Stimulated activated naive CD8-positive, alpha-beta T cell treated with anti-CD3 and anti-CD28 coated beads, Interleukin-15, amount 100 ng/mL, for 72 hours (primary cell): ENCODE data around the gene TKTL1.

ENCODE experiments used
- ATAC-seq: fragments of 150-1000 bp; cut with Tn5 transposase; 2 replicates; pipeline ENCODE4 v1.10.0; 2021; ENCODE audit warnings: mild to moderate bottlenecking, moderate library complexity
- DNase-seq, 2 donors: peaks; one replicate each; pipeline ENCODE4 v3.0.0; 2021 to 2022
- H3K27ac Mint-ChIP-seq, 2 donors: one replicate each; pipeline ENCODE4 v1.8.0; 2022; ENCODE audit warnings: mild to moderate bottlenecking in 2 of 2, mixed read lengths in 2 of 2, moderate library complexity in 2 of 2
- H3K27me3 Mint-ChIP-seq: one replicate; pipeline ENCODE4 v1.8.0; 2022; ENCODE audit warnings: mixed read lengths
- H3K4me1 Mint-ChIP-seq: one replicate; pipeline ENCODE4 v1.8.0; 2022; ENCODE audit warnings: mild to moderate bottlenecking, mixed read lengths
- H3K4me3 Mint-ChIP-seq, 2 donors: one replicate each; pipeline ENCODE4 v1.8.0; 2022; ENCODE audit warnings: mild to moderate bottlenecking in 2 of 2, mixed read lengths in 2 of 2, moderate library complexity in 1 of 2
- H3K9me3 Mint-ChIP-seq, 2 donors: one replicate each; pipeline ENCODE4 v1.8.0; 2022; ENCODE audit warnings: mixed read lengths in 2 of 2

TKTL1 gene

DNA sequence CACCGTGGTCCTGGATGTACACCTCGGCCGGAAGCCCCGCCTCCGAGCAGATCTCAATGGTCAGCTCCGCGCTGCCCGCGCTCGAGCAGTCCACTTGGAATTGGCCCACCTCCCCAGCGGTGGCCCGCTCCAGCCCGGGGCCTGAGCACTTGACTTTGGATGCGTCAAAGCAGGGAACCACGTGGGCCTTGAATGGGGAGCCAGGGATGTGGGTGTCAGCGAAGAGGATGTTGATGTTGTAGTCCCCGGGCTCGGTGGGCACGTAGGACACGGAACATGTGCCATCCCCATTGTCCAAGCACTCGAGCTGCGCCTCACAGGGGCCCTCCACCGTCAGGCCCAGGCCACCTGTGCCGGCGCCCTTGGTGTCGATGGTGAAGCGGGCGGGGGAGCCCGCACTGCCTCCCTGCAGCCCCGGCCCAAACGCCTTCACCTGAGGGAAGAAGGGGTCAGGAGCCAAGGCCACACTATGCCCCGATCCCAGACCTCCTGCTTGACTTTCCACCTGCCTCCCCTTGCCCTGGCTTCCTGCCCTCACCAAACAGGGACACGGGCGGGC, 64.6 kb downstream of the TKTL1 start:
- Mint-ChIP-seq H3K27me3 (no peaks in the 10 kb centered on the region), H3K27ac (peak overlapping the region in 1 of 2 donors; percentile 44), H3K9me3 (no peaks in the 10 kb centered on the region), H3K4me3 (no peak overlapping the region), H3K4me1 (peaks cover 50% of the 10 kb centered on the region)
- no peak for ATAC-seq
- no peak for DNase-seq

DNA sequence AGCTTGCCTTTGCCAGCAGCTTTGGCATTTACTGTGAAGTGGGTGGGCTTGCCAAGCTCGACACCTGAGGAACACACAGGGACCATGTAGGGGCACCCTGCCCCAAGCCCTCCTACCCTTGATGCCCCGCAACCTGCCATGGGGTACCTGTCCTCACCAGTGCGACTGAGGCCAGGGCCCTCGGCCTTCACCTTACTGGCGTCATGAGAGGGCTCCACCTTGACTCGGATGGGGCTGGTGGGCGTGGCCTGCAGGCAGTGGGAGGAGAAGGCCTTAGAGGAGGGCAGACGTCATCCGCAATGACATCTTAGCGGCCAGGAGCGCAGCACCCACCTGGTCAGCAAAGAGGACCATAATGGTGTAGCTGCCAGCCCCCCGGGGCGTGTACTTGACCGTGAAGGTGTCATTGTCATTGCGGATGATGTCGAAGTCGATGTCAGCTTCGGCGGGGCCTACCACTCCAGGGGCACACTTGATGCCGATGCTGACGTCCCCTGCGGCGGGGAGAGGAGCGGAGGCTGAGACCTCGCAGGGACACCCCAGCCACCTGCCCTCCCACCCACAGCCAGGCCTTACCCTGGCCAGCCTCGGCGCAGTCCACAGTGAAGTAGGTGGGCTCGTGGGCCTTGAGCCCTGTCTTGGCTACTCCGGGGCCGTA, 66.6 kb downstream of the TKTL1 start:
- DNase-seq (no peak), ATAC-seq (no peak)
- no peak overlapping the region for H3K4me3 Mint-ChIP-seq
- no peaks in the 10 kb centered on the region for H3K9me3 Mint-ChIP-seq
- H3K4me1 Mint-ChIP-seq: peaks cover 32% of the 10 kb centered on the region
- no peaks in the 10 kb centered on the region for H3K27me3 Mint-ChIP-seq
- no peak overlapping the region for H3K27ac Mint-ChIP-seq

DNA sequence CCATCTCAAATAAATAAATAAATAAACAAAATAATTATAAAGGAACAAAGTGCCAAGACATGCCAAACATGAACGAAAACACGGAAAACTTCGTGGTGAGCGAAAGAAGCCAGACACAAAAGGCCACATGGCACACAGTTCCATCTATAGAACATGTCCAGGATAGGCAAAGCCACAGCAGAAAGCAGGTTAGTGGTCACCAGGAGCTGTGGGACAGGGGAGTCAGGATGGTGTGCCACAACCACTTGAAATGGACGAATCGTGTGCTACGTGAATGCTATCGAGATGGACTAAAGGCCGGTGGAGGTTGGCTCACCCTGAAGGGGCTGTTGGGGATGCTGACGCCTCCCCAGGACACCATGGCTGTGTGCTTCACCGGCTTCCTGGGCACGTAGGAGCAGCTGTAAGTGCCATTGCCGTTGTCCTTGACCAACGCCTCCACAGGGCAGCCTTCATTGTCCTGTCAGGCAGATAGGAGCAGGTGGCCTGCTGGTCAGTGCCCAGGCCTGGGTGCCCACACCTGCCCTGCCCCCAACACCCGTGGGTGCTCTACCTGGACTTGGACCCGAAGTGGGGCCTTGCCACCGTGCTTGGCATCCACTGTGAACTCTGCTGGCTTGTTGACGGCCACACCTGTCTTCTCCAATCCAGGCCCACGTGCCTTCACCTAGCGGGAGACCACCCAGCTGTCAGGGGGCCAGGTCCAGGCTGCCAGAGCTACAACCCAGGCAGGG, 68.3 kb downstream of the TKTL1 start:
- Mint-ChIP-seq H3K27me3 (no peaks in the 10 kb centered on the region), H3K4me3 (no peak overlapping the region), H3K27ac (no peak overlapping the region)

DNA sequence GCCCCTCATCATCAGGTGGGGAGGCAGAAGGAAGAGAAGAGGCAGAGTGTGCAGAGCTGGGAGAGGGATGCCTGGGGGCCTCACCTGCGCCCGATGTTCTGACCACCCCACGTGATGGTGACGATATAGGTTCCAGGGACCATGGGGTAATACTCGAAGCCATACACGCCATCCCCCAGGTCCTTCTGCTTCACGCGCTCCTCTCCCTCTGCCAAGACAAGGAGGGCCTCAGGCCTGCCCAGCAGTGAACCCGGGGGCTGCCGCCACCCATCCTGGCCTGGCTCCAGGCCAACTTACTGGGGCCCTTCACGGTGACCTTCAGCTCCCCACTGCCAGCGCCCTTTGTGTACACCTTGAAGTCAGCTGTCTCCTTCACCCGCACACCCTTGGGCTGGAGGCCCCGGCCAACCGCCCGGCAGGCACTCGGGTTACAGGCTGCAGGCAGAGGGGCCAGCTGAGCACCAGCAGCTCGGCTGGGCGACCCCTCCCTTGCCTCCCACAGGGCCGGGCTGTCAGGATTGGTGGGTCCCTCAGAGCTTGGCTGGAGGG, 69.5 kb downstream of the TKTL1 start:
- no peak for DNase-seq
- no peaks in the 10 kb centered on the region for H3K9me3 Mint-ChIP-seq
- no peaks in the 10 kb centered on the region for H3K27me3 Mint-ChIP-seq
- H3K4me3 Mint-ChIP-seq: no peak overlapping the region
- H3K27ac Mint-ChIP-seq: no peak overlapping the region
- ATAC-seq: no peak
- peaks cover 24% of the 10 kb centered on the region for H3K4me1 Mint-ChIP-seq

More for the DNA sequence above, 68.3 kb downstream of the TKTL1 start:
- ATAC-seq (no peak), DNase-seq (no peak)
- Mint-ChIP-seq H3K9me3 (no peaks in the 10 kb centered on the region), H3K4me1 (peaks cover 27% of the 10 kb centered on the region)

DNA sequence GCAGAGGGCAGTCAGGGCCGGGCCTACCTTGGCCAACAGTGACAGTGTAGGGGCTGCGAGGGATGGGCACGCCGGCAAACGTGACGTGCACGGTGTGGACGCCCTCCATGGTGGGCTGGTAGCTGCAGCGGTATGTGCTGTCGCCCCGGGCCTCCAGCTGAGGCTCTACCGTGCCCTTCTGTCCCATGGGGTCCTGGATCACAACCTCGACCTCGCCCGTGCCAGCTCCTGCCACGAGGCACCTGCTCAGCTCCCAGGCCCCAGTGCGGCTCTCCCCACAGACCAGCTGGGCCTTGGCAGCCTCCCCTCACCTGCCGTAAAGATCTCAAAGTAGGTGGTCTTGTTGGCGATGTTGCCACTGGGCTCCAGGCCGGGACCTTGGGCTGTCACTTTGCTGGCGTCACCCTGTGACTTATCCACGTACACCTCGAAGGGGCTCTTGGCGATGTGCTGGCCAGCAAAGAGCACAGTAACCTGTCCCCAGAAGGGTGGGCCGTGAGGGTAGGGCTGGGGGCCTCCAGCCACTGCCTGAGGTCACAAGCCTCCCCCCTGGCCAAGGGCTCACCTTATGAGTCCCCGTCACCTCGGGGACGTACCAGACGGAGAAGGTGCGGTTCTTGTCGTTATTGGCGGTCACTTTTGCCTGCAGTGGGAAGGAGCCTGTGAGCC, 70.5 kb downstream of the TKTL1 start:
- Mint-ChIP-seq H3K27ac (peak overlapping the region; percentile 48 to 82), H3K9me3 (no peaks in the 10 kb centered on the region), H3K27me3 (no peaks in the 10 kb centered on the region), H3K4me1 (peaks cover 24% of the 10 kb centered on the region), H3K4me3 (no peak overlapping the region)
- no peak for DNase-seq
- no peak for ATAC-seq

DNA sequence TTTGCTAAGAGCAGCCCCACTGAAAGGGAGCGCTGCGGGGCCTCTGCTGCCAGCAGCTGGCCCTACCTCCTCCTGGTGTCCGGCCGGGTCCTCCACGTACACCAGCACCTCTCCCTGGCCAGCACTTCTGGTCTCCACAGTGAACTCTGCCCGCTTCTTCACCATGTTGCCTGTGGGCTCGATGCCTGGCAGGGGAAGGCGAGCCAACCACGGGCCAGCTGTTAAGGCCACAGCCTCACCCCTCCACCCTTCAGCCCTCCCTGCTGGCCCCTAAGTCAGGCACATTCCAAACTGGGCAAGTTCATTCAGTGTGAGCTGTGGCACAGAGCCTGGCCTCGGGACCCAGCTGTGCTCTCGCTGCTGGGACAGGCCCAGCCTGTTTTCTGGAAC, 71.1 kb downstream of the TKTL1 start:
- DNase-seq: no peak

DNA sequence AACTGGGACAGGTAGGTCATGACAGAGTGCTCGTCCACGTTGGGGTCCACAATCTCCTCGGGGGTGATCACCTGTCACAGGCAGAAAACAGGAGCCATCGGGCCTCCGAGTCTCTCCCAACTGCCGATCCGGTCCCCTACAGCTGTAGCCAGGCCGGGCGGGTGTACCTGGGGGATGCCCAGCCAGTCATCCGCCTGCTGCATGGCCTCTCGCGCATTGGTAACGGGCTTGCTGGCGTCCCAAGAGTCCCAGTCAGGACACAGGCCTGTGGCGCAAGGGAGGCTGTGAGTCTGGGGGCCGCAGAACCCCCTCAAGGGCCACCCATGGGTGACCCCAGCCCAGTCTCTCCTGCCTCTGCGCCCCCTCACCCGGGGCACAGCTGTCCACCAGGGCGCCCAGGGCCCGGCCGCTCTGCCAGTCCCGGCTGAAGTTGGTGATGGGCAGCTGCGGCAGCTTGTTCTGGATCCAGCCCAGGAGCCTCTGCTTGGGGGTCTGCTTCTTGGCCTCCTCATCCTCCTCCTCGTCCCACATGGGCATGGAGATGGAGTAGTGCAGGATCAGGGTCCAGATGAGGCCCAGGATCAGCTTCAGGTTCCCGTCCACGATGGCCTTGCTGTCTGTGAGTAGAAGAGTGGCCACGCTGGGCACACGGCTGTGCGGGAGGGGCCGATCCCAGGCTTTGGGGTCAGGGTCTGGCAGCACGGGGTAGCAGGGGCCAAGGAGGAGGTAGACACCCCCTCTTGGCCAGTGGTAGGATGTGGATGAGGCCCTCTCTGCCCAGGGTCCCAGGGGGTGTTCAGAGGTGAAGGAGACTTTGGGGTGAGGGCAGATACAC, 72.1 kb downstream of the TKTL1 start:
- Mint-ChIP-seq H3K4me3 (peak overlapping the region; percentile 81 to 87), H3K27me3 (no peaks in the 10 kb centered on the region), H3K27ac (peak overlapping the region in 1 of 2 donors; percentile 97), H3K9me3 (no peaks in the 10 kb centered on the region), H3K4me1 (peaks cover 25% of the 10 kb centered on the region)
- ATAC-seq (no peak), DNase-seq (no peak)

More for the DNA sequence above, 71.1 kb downstream of the TKTL1 start:
- Mint-ChIP-seq H3K4me1 (peaks cover 24% of the 10 kb centered on the region), H3K4me3 (no peak overlapping the region), H3K9me3 (no peaks in the 10 kb centered on the region), H3K27ac (peak overlapping the region in 1 of 2 donors; percentile 67), H3K27me3 (no peaks in the 10 kb centered on the region)
- no peak for ATAC-seq

DNA sequence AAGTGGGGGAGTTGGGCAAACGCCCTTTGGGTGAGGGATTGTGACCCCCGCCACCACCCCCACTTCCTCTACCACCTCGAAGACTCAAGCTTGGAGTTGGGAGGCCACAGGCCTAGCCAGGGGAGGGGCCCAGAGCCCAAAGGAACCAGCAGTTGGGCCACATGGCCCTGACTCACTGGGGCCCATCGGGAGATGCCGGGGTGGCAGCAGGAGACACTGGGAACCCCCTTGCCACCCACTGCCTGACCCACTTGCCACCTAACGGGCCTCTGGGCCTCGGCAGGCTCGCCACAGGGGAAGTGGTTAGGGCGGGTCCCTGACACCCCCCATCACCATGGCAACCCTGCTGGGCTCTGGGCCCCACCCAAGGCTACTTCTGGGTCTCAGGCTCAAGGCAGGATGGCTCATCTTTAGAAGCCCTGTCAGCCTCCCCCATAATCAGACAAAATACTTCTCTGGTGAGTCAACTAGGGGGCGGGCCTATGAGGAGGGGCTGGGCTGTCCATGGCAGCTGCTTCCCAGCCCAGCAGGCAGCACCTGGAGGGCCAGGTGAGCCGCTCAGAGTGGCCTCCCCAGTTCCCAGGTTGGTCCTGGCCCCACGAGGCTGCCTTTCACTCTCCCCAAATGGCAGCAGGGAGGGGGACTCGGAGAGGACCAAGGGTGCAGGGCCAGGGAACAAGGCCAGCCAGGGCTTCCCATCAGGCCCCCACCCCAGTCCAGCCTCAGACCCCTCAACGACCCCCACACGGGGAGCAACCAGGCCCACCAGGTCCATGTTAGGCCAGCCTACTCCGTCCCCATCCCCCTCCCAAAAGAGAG, 73.2 kb downstream of the TKTL1 start:
- ATAC-seq (peak; percentile 82), DNase-seq (peak; percentile 84 to 96)
- Mint-ChIP-seq H3K4me1 (peaks cover 26% of the 10 kb centered on the region), H3K9me3 (no peaks in the 10 kb centered on the region), H3K4me3 (peak overlapping the region; percentile 87 to 91), H3K27ac (peak overlapping the region; percentile 76 to 97), H3K27me3 (no peaks in the 10 kb centered on the region)

DNA sequence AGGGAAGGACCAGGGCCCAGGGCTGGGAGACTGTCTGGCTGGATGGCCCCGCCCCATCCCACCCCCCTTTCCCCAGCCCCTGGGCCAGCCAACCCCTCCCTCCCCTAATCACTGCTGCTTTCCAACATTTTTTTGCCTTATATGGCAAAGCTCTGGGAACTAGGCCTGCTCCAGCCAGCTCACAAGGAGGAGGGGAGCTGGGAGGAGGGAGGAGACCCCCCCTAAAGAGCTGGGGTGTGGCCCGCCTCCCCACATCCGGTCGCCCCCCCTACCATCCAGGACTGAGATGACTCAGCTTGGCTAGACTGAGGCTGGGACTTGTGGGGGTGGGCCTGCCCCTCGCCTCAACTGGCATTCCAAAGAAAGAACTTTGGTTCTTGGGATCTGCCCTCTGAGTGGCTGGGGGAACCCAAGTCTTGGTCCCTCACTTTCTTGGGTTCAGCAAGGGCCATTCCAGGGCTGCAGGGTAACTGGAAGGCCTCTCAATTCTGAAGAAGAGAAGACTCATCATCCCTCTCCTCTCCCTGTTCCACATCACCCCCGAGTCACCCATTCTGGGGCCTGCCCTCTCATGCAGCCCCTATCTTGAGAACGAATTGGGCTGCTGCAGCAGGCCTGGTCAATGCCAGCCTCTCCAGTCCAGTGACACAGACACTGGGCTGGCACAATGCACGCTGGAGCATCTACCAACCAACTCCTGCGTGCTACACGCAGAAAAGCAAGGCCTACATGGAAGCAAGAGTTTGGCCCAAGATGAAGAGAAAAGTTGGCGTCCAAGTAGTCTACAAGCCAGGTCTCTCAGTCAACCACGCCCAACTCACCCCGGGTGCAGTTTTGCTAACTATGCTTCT, 74.1 kb downstream of the TKTL1 start:
- no peaks in the 10 kb centered on the region for H3K27me3 Mint-ChIP-seq
- peaks cover 24% of the 10 kb centered on the region for H3K4me1 Mint-ChIP-seq
- ATAC-seq (peak; percentile 15), DNase-seq (peak; percentile 45 to 70)
- H3K9me3 Mint-ChIP-seq: no peaks in the 10 kb centered on the region
- H3K27ac Mint-ChIP-seq: peak overlapping the region; percentile 91 to 92
- peak overlapping the region; percentile 87 to 91 for H3K4me3 Mint-ChIP-seq

DNA sequence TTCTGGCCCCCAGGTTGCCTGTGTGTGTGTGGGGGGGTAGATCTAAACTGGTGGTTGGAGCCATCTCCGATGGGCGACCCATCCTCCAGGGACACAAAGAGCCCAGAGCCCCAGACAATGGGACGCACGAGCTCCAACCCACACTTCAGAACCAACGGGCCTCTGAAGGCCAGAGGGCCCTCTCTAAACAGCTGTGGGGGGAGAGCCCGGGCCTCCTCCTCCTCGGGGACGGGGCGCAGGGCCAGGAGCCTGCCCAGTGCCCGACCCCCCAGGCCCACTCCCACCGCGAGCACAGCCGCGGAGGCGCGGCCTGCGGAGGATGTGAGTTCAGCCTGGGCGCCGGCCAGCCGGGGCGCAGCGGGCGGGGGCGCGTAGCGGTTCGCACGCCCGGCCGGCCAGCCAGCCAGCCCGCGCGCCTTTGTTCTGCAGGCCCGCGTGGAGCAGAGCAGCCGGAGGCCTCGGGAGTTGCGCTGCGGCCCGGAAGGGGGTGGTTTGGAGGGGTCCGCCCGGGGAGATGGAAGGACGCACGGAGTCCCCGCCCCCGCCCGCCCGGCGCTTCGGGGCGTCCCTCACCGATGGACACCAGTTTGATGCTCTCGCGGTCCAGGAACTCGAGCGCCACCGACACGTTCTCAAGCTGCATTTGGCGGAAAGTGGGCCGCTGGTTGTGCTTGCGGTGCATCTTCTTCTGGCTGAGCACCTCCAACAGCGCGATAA, 74.9 kb downstream of the TKTL1 start:
- Mint-ChIP-seq H3K4me1 (peaks cover 26% of the 10 kb centered on the region), H3K27ac (peak overlapping the region; percentile 92 to 94)

DNA sequence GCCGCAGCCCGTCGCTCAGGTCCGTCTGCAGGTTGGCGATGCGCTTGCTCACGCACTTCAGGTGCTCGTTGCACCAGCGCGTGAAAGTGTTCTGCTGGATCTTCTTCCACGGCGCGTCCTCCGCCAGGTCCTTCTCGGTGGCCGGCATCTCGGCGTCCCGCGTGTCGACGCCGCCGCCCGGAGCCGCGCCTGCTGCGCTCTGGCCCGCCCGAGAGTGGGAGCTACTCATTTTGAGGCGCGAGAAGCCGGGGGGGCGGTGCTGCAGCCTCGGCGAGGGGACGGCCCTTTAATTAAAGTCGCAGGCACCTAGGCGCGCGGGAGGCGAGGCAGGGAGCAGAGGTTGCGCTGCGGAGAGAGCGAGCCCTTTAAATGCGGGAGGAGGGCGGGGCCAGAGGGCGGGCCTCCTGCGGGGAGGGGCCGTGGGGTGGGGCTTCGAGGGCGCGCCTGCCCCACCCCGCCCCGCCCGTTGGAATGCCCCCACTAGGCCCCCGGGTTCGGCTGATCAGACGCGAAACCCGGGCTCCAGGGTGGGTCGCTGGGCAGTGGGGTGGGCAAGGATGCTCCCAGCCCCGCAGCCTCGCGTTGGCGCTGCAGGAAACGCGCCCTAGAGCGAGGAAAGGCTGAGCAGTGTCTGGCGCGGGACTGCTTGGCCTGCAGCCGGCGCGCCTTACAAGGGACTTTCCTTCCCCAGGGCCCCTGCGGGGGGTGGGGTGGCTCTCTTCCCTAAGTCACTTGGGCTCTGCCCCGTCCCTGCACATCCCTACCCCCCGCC, 75.6 kb downstream of the TKTL1 start:
- peak; percentile 57 for ATAC-seq
- peak overlapping the region; percentile 40 to 94 for H3K27ac Mint-ChIP-seq

More for the DNA sequence above, 74.9 kb downstream of the TKTL1 start:
- Mint-ChIP-seq H3K27me3 (no peaks in the 10 kb centered on the region), H3K4me3 (peak overlapping the region; percentile 87 to 91), H3K9me3 (no peaks in the 10 kb centered on the region)
- ATAC-seq: no peak
- no peak for DNase-seq

DNA sequence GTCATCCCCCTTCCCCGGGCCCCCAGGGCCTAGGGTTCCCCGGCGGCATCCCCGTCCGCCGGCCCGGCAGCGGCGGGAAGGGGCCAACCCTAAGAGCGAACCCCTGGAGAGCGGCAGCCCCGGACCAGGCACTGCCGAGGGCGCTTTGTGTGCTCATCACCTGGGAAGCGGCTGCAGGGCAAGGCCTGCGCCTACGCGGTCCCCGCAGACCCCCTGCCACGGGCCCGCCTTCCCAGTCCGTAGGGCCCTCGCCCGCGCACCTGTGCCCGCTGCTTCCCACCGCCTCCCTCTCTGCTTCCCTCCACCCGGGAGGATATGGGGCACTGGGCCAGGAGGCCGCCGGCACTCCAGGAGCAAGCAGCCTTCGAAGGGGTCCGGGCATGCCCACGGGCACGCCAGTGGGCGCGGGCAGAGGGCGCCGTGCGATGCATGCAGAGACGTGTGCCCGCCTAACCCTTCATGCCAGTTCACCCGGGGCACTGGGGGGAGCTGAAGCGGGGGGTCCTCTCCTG, 76.2 kb downstream of the TKTL1 start:
- ATAC-seq (peak; percentile 3), DNase-seq (peak in 1 of 2 donors; percentile 24)
- no peak overlapping the region for H3K27ac Mint-ChIP-seq
- no peaks in the 10 kb centered on the region for H3K9me3 Mint-ChIP-seq
- peaks cover 33% of the 10 kb centered on the region for H3K4me1 Mint-ChIP-seq
- H3K27me3 Mint-ChIP-seq: no peaks in the 10 kb centered on the region
- peak overlapping the region; percentile 80 to 87 for H3K4me3 Mint-ChIP-seq

More for the DNA sequence above, 75.6 kb downstream of the TKTL1 start:
- Mint-ChIP-seq H3K4me3 (peak overlapping the region; percentile 80 to 87), H3K27me3 (no peaks in the 10 kb centered on the region), H3K4me1 (peaks cover 27% of the 10 kb centered on the region), H3K9me3 (no peaks in the 10 kb centered on the region)
- DNase-seq: peak; percentile 88 to 94
